Caki2 (cell line): Measurements from ENCODE around the gene TSPAN32. TPM values are rescaled to one million over a fixed set of nuclear protein-coding genes. Genes with fewer than 3 reads are reported as not detected.

Source experiments
- DNase-seq: peaks from one replicate; pipeline ENCODE4 v3.0.0-alpha.2; 2015; ENCODE audit warnings: low read depth
- in situ Hi-C: cut with HindIII; loops from 2 replicates; pipeline ENCODE4 v1.10.0; 2016; ENCODE audit warnings: low sequenced_read_pairs, low pct_unique_long_range_greater_than_20kb, mixed read lengths
- total RNA-seq: library from RNA; depleted of rRNA; stranded (reverse); fragments of >200 nt; shearing (Covaris generic); gene quantifications from 2 replicates; pipeline ENCODE4 v1.2.3, GENCODE V29; 2014; ENCODE audit warnings: low replicate concordance; rRNA removed

The TSPAN32 gene
- total RNA-seq, 1 experiment from 2014 or later = not detected

DNA sequence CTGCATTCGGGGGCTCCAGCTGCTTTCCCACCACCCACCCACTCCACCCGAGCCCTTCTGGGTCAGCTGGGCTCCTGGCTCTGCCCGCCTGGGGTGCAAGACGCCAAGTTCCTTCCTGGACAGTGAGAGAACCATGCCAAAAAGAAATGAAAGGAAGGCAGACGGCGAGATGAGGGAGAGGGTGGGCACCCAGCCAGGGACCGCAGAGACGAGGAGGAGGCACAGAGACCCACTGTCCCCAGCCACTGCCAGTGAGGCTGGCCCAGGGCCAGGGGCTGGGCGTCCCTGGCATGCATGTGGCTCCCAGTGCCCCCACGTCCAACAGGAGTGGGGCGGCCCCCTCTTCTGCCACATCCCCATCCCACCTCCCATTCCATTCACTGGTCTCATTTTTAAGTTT is 64.5 kb downstream of the TSPAN32 start:
- in situ Hi-C loops = no loop called here
- DNase-seq = no peak

DNA sequence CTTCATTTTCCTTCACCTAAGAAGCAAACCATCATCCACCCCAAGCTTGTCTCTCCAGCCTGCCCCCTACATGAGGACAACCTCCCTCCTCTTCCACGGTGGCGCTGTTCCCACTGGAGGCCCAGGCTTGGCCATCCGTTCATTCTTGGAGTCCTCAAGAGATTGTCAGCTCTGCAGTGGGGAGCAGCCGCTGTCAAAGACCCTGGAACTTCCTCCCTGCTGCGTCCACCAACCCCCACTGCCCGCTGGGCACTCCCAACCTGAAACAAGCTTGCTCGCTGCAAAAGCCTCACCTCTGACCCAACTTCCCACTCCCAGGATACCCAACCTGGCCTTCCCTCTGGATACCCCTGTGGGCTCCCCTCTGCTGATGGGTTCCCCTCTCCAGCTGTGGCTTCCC is 64.9 kb downstream of the TSPAN32 start:
- DNase-seq = no peak
- in situ Hi-C loops = no loop called here

DNA sequence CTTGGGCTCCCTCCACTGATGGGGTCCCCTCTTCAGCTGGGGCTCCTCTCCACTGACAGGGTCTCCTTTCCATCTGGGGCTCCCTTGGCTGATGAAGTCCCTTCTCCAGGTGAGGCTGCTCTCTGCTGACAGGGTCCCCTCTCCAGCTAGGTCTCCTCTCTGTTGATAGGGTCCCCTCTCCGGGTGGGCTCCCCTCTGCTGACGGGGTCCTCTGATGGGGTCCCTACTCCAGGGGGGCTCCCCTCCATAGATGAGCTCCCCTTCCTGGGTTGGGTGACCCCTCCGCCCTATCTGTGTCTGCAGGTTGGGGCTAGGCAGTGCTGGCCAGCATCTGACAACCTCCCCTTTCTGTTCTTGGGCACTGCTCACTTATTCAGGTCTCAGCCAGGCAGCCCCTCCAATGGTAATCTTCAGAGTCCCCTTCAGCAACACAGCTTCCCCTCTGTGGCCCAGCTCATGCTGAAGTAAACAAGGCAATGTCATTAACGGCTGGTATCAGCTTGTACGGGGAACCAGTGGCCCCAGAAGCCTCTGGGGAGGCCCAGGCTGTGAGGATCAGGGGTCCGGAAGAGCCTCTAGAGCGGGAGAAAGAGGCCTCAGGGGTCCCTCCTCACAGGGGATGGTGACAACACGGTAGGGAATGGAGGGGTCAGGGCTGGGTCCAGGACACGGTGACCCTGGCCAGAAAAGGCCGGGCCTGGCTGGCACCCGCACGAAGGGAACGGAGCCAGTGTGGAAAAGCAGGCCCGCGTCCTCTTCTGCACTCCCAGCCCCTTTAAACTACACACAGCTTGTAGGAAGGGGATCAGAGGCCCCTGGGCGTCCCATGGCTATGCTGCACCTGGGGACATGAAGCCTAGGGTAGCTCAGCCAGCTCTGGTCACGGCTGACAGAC is 65.7 kb downstream of the TSPAN32 start:
- in situ Hi-C loops = no loop called here
- DNase-seq = no peak

Other genes starting within 250 kb of the TSPAN32 start
- 2.3 and 5.6 TPM in 2 replicates for gene IGF2, start 162.6 kb upstream of the TSPAN32 start, total RNA-seq
- not detected in 2 replicates for gene INS, start 140.8 kb upstream of the TSPAN32 start, total RNA-seq
- not detected in 2 replicates for gene TH, start 130.2 kb upstream of the TSPAN32 start, total RNA-seq
- not detected in 2 replicates for gene ASCL2, start 31.4 kb upstream of the TSPAN32 start, total RNA-seq
- 0.68 TPM in 1 of 2 replicates, not detected in the other for gene C11orf21, start 95 bp upstream of the TSPAN32 start, total RNA-seq
- 88.8 and 134 TPM in 2 replicates for gene CD81, start 75.3 kb downstream of the TSPAN32 start, total RNA-seq
- 70.5 and 107 TPM in 2 replicates for gene TSSC4, start 98.7 kb downstream of the TSPAN32 start, total RNA-seq
- not detected in 2 replicates for gene TRPM5, start 142.5 kb downstream of the TSPAN32 start, total RNA-seq
- gene KCNQ1, start 143.0 kb downstream of the TSPAN32 start, total RNA-seq = 3.9 TPM in 1 of 2 replicates, not detected in the other